GM18870 (cell line): Measurements from ENCODE around the gene ROBO1.
"Not testable (repeated sequence)": the region's sequence is repeated elsewhere in the genome, so short reads cannot be mapped to it uniquely, and the experiment has no call there.

ENCODE experiments used
- ATAC-seq: cut with Tn5 transposase; IDR thresholded peaks from one replicate; pipeline ENCODE4 v1.9.1; 2021; ENCODE audit warnings: moderate library complexity; ENCODE audit not compliant: unreplicated experiment

The ROBO1 gene

GRCh38 chr3:79383402-79384012 lies 384.3 kb downstream of the ROBO1 start:
- no peak for ATAC-seq

DNA sequence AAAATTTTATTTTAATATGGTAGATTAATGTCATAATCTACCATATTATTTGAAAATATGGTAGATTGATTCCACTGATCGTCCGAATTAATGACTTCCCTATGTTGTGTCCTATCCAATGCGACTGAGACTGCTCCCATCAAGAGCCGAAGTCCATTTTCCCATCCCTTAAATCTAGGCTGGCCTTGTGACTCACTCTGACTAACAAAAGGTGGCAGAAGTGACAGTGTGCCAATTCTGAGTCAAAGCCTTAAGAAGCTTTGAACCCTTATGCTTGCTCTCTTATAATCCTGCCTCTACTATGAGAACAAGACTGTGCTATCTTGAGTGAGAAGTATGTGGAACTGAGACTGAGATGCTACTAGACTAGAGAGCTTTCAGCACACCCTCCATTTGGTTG lies 387.2 kb downstream of the ROBO1 start:
- no peak for ATAC-seq

DNA sequence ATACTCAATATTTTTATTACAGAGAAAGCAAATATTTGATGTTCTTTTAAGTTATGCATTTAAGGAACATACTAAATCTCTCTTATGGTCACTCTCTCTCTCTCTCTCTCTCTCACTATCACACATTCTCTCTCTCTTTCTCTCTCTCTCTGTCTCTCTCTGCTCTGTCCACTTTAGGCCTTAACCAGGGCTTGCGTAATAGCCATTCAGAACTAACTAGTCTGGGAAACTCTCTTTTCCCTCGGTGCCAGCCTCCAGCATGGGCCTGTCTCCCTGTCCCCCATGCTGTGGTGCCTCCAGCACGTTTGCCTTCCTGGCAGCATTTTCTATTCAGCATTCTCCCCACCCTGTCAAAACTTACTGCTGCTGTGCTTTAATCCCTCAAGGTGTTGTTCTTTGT lies 389.7 kb downstream of the ROBO1 start:
- no peak for ATAC-seq

DNA sequence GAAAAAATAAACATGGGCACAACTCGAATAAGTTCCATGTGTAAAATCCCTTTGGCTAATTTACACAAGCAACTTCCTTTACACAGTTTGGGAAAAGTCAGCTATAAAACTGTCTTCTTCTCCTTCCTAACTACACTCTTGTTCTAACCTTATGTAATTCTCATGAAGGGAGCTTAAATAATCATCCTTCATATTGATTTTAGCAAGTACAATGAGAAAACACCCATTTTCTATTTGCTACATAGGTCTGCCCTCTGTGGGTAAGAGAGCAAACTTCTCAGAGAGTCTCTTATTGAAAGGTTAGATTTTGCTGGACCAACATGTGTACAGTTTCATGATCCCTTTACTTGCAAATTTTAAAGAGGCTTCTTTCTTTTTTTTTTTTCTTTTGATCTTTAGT lies 398.5 kb downstream of the ROBO1 start:
- no peak for ATAC-seq

DNA sequence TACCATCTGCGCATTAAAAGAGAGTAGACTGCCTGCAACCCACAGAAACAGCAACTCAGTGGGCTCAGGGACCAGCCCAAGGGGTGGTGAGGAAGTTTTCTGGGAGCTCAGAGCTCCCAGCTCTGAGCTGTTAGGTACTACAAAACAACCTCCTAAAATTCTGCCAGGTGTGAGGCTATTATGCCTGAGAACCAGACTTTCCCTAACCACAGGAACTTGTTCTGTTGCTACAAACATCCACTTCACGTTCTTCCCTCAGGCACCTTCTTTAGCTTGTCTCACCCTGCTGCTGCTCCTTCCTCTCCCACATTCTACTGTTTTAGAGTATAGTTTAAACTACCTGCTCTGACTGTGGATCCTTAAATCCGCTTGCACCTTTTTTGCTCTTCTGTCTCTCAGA lies 399.4 kb downstream of the ROBO1 start:
- no peak for ATAC-seq

DNA sequence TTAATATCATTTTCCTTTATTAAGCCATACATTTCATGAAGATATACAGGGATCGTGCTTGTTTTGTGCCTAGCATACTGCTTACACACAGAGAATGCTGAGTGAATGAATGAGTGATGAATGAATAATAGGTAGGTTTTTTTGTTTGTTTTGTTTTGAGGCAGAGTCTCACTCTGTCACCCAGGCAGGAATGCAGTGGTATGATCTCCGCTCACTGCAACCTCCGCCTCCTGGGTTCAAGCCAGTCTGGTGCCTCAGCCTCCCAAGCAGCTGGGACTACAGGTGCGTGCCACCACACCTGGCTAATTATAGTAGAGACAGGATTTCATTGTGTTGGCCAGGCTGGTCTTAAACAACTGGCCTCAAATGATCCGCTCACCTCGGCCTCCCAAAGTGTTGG lies 400.0 kb downstream of the ROBO1 start:
- no peak for ATAC-seq

DNA sequence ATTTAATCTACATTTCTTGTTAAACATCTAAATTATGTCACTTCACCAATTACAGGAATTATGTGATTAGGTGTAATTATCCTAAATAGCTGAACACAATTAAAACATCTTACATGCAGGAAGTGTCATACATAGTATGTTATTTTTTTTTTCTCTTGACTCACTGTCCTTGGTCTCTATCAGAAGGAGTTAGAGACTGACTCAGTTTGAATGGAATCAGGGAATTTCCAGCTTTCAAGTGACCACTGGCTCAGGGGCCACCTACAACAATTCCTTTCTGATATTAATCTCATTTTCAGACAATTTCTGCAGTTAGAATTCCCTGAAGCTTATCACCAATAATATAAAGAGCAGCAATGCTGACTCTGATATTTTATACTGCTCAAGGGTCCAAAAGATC lies 400.7 kb downstream of the ROBO1 start:
- no peak for ATAC-seq

DNA sequence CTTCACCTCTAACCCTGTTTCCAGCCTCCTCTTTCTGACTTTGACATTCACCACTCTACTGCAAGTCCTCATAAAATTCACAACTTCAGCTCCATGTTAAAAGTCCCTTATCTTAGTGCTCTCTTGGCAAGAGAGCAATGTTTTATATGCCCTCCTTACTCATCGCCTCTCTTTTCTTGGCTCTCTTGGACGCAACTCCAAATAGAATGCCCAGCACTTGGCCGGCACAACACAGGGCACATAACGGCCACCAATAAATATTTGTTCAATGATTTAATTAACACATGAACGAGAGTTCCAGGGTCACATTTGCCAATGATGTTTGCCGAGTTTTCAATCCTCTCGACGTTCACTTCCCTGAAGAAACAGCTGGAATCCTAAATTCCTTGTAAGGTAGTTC lies 401.4 kb downstream of the ROBO1 start:
- no peak for ATAC-seq

- ATAC-seq: no peak
Measured at GRCh38 chr3:79364784-79365183, 403.0 kb downstream of the ROBO1 start.

DNA sequence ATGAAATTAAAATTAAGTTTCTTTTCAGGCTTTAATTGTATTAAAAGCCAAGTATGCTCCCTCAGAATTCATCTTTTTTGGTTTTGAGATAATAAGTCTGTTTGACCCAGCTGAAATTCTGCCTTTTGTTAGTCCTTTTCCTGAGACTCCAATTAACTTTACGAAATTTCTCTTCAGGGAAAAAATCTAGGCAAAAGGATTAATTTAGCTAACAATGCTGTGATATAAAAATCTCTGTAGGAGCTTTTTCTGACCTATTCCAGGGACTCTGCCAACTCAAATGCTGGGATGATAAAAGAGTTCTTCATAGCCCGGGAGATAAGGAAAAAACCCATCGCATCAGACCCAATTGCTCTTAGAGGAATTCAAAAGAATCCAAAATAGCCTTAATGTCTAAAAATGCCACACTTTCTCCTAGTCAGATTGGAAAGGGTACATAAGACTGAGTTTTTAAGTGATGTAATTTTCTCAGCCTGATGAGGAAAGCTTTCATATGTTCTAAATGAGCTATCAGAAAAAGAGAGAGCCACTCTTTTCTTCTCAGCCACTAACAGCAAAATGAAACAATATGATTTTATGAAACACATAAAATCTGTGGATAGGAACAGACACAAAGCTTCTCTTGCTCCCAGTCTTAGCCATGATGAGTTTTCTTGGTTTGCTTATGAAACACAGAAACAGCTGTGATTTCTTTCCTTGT lies 405.1 kb downstream of the ROBO1 start:
- no peak for ATAC-seq

DNA sequence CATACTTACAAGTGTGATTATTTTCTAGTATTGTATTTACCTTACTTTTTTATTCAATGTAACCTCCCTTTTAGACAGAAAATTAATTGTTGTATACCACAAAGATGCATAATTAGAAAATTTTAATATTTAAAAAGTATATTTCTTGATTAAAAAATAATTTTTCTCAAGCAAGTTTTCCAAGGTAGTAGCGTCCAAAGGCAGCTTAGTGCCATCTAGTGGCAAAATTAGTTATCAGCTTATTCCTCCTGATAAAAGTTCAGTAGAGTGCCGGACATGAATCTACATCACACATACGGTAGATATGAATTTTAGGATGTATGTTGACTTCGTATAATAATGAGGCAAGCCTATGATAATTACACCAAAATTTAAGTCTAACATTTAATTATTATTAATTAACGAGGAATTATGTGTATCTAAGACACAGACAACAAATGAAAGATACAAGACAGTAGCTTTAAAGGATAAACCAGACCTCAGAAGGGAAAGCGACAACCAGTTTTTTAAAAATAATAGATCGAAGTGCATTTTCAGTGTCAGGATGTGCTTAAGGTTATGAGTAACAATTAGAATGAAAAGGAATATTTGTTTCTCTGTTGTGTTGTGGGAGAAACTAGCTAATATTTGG lies 405.9 kb downstream of the ROBO1 start:
- peak; percentile 86 for ATAC-seq

GRCh38 chr3:79358327-79358726 lies 409.5 kb downstream of the ROBO1 start:
- no peak for ATAC-seq

DNA sequence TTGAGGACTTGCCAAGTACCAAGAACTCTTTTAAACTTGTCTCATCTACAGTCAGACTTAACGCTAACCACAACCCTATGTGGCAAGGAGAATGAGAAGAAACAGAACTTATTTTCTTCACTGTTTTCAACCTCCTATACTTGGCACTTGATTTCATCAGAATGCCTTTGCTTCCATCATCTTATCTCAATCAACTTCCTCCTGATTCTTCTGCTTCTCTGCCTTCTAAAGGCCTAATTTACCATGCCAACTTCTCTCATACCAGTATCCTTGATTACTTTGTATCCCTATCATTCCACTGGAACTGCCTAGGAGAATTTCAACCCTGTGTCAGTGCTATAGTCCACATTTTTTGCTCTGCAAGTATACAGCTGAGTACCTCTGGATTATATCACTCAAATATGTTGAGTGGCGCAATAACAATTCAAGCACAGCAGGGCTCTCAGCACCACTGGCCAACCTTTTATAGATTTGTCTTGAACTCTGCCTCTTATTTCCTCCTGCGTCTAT lies 413.6 kb downstream of the ROBO1 start:
- no peak for ATAC-seq

DNA sequence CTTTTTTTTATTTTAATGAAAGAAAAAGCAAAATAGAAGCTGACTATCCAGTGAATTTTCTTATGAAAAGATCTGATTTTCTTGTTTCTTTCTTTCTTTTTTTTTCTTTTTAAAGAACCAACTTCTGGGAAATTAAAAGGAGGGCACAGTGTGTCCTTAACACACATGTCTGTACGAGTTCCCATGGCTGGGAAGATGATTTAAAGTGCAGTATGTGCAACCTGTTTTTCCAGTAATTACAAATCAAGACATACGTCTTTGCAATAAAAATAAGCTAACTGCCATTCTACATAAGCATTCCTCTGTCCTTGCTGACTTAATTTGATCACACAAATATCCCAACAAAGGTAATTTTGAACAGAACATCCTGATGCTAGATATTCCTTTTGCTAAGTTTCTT lies 416.1 kb downstream of the ROBO1 start:
- no peak for ATAC-seq

- peak; percentile 58 for ATAC-seq
Measured at GRCh38 chr3:79344876-79345871, 422.6 kb downstream of the ROBO1 start.

GRCh38 chr3:79341961-79342360 lies 425.8 kb downstream of the ROBO1 start:
- no peak for ATAC-seq

- ATAC-seq: no peak
Measured at GRCh38 chr3:79339846-79340245, 428.0 kb downstream of the ROBO1 start.

DNA sequence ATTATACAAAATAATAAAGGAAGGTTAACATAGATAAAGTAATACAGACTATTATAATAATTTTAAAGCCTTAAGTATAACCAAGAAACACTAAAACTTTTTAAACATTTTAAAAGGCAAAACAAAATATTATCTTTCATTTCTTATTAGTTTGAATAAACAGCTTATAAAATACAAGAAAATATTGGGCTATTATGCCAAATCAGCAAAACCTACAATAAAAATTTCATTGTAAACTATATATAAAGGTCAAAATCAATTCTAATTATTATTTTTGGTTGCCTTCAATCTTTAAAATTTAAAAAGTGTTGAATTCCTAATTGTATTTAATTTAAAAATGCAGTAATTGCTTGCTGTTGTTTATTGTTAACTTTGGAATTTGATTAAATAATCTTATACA lies 430.0 kb downstream of the ROBO1 start:
- ATAC-seq: no peak

DNA sequence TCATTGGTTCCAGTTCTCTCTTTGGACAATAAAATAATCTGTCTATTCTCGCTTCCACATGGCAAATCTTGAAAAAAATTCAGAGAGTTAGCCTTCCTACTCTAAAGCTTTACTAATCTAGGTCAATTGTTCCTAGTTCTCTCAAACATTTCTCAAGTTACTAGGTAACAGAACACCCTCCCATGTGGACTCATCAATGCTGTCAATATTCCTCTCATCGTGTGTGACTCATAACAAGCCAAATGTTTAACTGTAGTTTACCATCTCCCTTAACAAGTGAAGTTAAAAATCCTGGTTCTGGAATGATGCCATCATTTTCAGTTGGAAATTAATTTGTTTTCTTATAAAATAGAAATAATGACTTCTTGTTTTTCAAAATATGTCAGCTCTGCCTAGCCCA lies 438.6 kb downstream of the ROBO1 start:
- ATAC-seq: no peak

- ATAC-seq: no peak
Measured at GRCh38 chr3:79326642-79327041, 441.2 kb downstream of the ROBO1 start.

- not testable (repeated sequence) for ATAC-seq
Measured at GRCh38 chr3:79325833-79326383, 441.9 kb downstream of the ROBO1 start.
